SK-N-SH (cell line): Measurements from ENCODE around the gene PPDPF. TPM values are rescaled to one million over a fixed set of nuclear protein-coding genes. Genes with fewer than 3 reads are reported as not detected.
"Not testable (repeated sequence)": the region's sequence is repeated elsewhere in the genome, so short reads cannot be mapped to it uniquely, and the experiment has no call there.

ENCODE experiments used
- CTCF ChIA-PET: fragments of 300-600, 350-600 bp; formaldehyde crosslinking; extraction: SDS; loops from one replicate; lab custom pipeline; 2021; lab: Yijun Ruan, JAX
- POLR2A ChIA-PET: fragments of 350-600 bp; sonication (Branson Sonifier 250); formaldehyde crosslinking; extraction: SDS; loops from one replicate; lab custom pipeline; 2020; ENCODE audit warnings: antibody characterized with exemption, inconsistent platforms; lab: Yijun Ruan, JAX
- DNase-seq: peaks from one replicate; pipeline ENCODE4 v3.0.0; 2012
- H2AFZ ChIP-seq: fragments of 200-600 bp; sonication (generic); 2 replicates; pipeline ENCODE4 v1.8.1; 2016; ENCODE audit warnings: antibody characterized with exemption, mild to moderate bottlenecking, low read depth
- H3F3A ChIP-seq: fragments of 200-600 bp; sonication (generic); replicated peaks from 2 replicates; pipeline ENCODE3; 2016; ENCODE audit warnings: antibody characterized with exemption, mild to moderate bottlenecking; ENCODE audit not compliant: insufficient read depth
- H3K27ac ChIP-seq, 2 experiments: fragments of 200-500 bp in 1 of 2; fragments of 200-600 bp in 1 of 2; sonication (Bioruptor generic) in 1 of 2; sonication (generic), shearing (Covaris generic) in 1 of 2; 2 replicates each; pipeline versions ENCODE4 v1.5.1 to v1.6.1; 2014 to 2016; ENCODE audit warnings: low read depth in 2 of 2, inconsistent platforms in 1 of 2, low read length in 1 of 2, mild to moderate bottlenecking in 1 of 2, mixed read lengths in 1 of 2
- H3K27me3 ChIP-seq: fragments of 200-600 bp; sonication (generic), shearing (Covaris generic); 2 replicates; pipeline ENCODE4 v1.6.1; 2016; ENCODE audit warnings: mixed run types; ENCODE audit not compliant: insufficient read depth
- H3K36me3 ChIP-seq, 2 experiments: fragments of 200-500 bp in 1 of 2; fragments of 200-600 bp in 1 of 2; sonication (Bioruptor generic) in 1 of 2; sonication (generic) in 1 of 2; replicated peaks in 1 of 2; 2 replicates each; pipeline versions ENCODE3 to v1.5.1; 2014 to 2016; ENCODE audit warnings: low read length in 1 of 2, mild to moderate bottlenecking in 1 of 2; ENCODE audit not compliant: insufficient read depth in 2 of 2, control insufficient read depth in 1 of 2
- H3K4me1 ChIP-seq, 2 experiments: fragments of 200-500 bp in 1 of 2; fragments of 200-600 bp in 1 of 2; sonication (Bioruptor generic) in 1 of 2; sonication (generic), shearing (Covaris generic) in 1 of 2; 2 replicates each; pipeline versions ENCODE4 v1.5.1 to v1.6.1; 2014 to 2016; ENCODE audit warnings: low read depth in 1 of 2, low read length in 1 of 2, mixed run types in 1 of 2; ENCODE audit not compliant: insufficient read depth in 2 of 2, control insufficient read depth in 1 of 2
- H3K4me2 ChIP-seq: fragments of 200-600 bp; sonication (generic), shearing (Covaris generic); 2 replicates; pipeline ENCODE4 v1.6.1; 2017; ENCODE audit warnings: mixed run types
- H3K4me3 ChIP-seq, 2 experiments: fragments of 200-500 bp in 1 of 2; fragments of 200-600 bp in 1 of 2; sonication (Bioruptor generic) in 1 of 2; sonication (generic), shearing (Covaris generic) in 1 of 2; 2 replicates each; pipeline versions ENCODE4 v1.5.1 to v1.8.1; 2014 to 2016; ENCODE audit warnings: low read depth in 2 of 2, inconsistent platforms in 1 of 2, low read length in 1 of 2, mild to moderate bottlenecking in 1 of 2, mixed read lengths in 1 of 2, moderate library complexity in 1 of 2
- H3K79me2 ChIP-seq: fragments of 200-600 bp; sonication (generic); 2 replicates; pipeline ENCODE4 v1.8.1; 2017; ENCODE audit warnings: mild to moderate bottlenecking; ENCODE audit not compliant: insufficient read depth
- H3K9ac ChIP-seq: fragments of 200-600 bp; sonication (generic); 2 replicates; pipeline ENCODE4 v1.6.1; 2017; ENCODE audit warnings: mixed run types
- H3K9me2 ChIP-seq: fragments of 200-600 bp; sonication (generic); 2 replicates; pipeline ENCODE4 v1.6.1; 2017; ENCODE audit warnings: mixed run types
- H3K9me3 ChIP-seq: fragments of 200-600 bp; sonication (generic); 2 replicates; pipeline ENCODE4 v1.6.1; 2017; ENCODE audit warnings: mixed run types, mild to moderate bottlenecking, moderate library complexity
- H4K20me1 ChIP-seq: fragments of 200-600 bp; sonication (generic); 2 replicates; pipeline ENCODE4 v1.6.1; 2017; ENCODE audit warnings: mild to moderate bottlenecking, mixed run types; ENCODE audit not compliant: insufficient read depth
- ELF1 ChIP-seq: IDR thresholded peaks from 2 replicates; pipeline ENCODE4 v1.4.0; 2012
- IRF3 ChIP-seq: fragments of 150-350 bp; IDR thresholded peaks from 2 replicates; pipeline ENCODE4 v1.6.1; 2016; ENCODE audit warnings: mild to moderate bottlenecking, low read depth, low read length
- NRF1 ChIP-seq: IDR thresholded peaks from 2 replicates; pipeline ENCODE4 v1.6.1; 2012; ENCODE audit warnings: low read depth, mild to moderate bottlenecking, low read length
- POLR2AphosphoS5 ChIP-seq: IDR thresholded peaks from 2 replicates; pipeline ENCODE4 v1.6.1; 2012; ENCODE audit warnings: low read depth, low read length
- RAD21 ChIP-seq: IDR thresholded peaks from 2 replicates; pipeline ENCODE4 v1.6.1; 2012; ENCODE audit warnings: mild to moderate bottlenecking, low read length
- RCOR1 ChIP-seq: fragments of 150-350 bp; IDR thresholded peaks from 2 replicates; pipeline ENCODE4 v1.6.1; 2017; ENCODE audit warnings: antibody characterized with exemption, low read length
- RFX5 ChIP-seq: IDR thresholded peaks from 2 replicates; pipeline ENCODE4 v1.6.1; 2012; ENCODE audit warnings: mild to moderate bottlenecking, improper control_type of control experiment, low read length
- TAF1 ChIP-seq: IDR thresholded peaks from 2 replicates; pipeline ENCODE4 v1.6.1; 2012; ENCODE audit warnings: low read depth, mild to moderate bottlenecking, low read length, moderate library complexity, borderline replicate concordance
- TCF12 ChIP-seq: IDR thresholded peaks from 2 replicates; pipeline ENCODE4 v1.4.0; 2012
- TEAD4 ChIP-seq: IDR thresholded peaks from 2 replicates; pipeline ENCODE4 v1.4.0; 2012; ENCODE audit warnings: mild to moderate bottlenecking, borderline replicate concordance; ENCODE audit not compliant: insufficient read depth
- USF1 ChIP-seq: IDR thresholded peaks from 2 replicates; pipeline ENCODE4 v1.4.0; 2012; ENCODE audit warnings: low read depth, borderline replicate concordance
- YY1 ChIP-seq: IDR thresholded peaks from 2 replicates; pipeline ENCODE4 v1.4.0; 2012; ENCODE audit warnings: low read depth, mild to moderate bottlenecking
- ZBTB33 ChIP-seq: IDR thresholded peaks from 2 replicates; pipeline ENCODE4 v1.4.0; 2012; ENCODE audit warnings: low read depth, borderline replicate concordance
- WGBS: methylation state at CpG from one replicate; pipeline ENCODE4 v1.1.6; 2017; ENCODE audit warnings: low lambda C conversion rate; 5-methylcytosine and 5-hydroxymethylcytosine counted together
- polyA plus RNA-seq, 3 experiments: library from polyadenylated mRNA; depleted of rRNA; stranded (reverse); fragments of >200 nt; gene quantifications; 2 replicates each; pipeline ENCODE4 v1.2.3, GENCODE V29; 2012

PPDPF gene
- polyA plus RNA-seq, 1 of the 3 experiments (the other 2 are of a cell fraction): 71.4 TPM

- POLR2A ChIA-PET, H3K9me2 ChIP-seq, DNase-seq, H3K27me3 ChIP-seq, H3K4me3 ChIP-seq, H3K27ac ChIP-seq, H3F3A ChIP-seq, H3K4me1 ChIP-seq, H3K9ac ChIP-seq, H3K79me2 ChIP-seq, H3K4me2 ChIP-seq, CTCF ChIA-PET, H4K20me1 ChIP-seq, H3K9me3 ChIP-seq, H2AFZ ChIP-seq: not testable (repeated sequence)
- WGBS: 91% methylated on average over 29 of the region's 31 CpGs
- H3K36me3 ChIP-seq: peaks cover 0 to 25% of the 10 kb centered on the region in 2 experiments
Observed at GRCh38 chr20:63559485-63560332, 39.1 kb downstream of the PPDPF start.

DNA sequence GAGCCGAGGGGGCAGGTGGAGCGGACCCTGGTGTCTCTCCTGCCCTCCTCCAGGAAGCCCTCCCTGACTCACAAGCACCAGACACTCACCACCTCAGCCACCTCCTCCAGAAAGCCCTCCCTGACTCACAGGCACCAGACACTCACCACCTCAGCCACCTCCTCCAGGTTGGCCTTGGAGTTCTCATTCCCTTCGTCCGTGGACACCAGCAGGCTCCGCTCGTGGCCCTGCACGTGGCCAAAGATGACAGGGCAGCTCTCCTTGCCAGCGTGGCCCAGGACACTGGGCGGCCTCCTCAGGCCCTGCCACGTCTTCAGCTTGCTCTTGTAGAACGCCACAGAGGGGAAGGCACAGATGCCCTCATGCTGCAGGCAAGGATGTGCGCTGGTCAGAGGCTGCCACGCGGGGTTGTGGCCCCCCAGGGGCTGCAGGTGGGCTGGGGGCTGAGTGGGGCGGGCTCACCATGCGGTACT is 39.8 kb downstream of the PPDPF start:
- Histone ChIP-seq H3K9ac (no peak overlapping the region), H3K9me3 (no peaks in the 10 kb centered on the region), H2AFZ (no peak overlapping the region), H3K27me3 (no peaks in the 10 kb centered on the region), H4K20me1 (no peaks in the 10 kb centered on the region), H3K79me2 (no peaks in the 10 kb centered on the region), H3F3A (no peaks in the 10 kb centered on the region), H3K27ac (no peak overlapping the region), H3K4me3 (no peak overlapping the region), H3K9me2 (no peaks in the 10 kb centered on the region), H3K36me3 (peaks cover 0 to 25% of the 10 kb centered on the region in 2 experiments), H3K4me1 (no peaks in the 10 kb centered on the region; a peak in 1 of 4 replicates), H3K4me2 (no peak overlapping the region)
- no peak for DNase-seq
- TF ChIP-seq RFX5 (no peak), RCOR1 (no peak), NRF1 (no peak), POLR2AphosphoS5 (no peak)
- WGBS: 88% methylated on average over 3 of the region's 16 CpGs
- ChIA-PET CTCF (no interaction called here), POLR2A (interaction anchor here (0.6 kb wide), 1 partner anchor 53 kb away, joined by 6 read pairs; no protein-coding TSS in a partner anchor)

GRCh38 chr20:63560856-63561609 is 40.5 kb downstream of the PPDPF start:
- H3K9me2 ChIP-seq: no peaks in the 10 kb centered on the region
- no peaks in the 10 kb centered on the region for H3K27me3 ChIP-seq
- no peak overlapping the region for H3K4me3 ChIP-seq
- no peak overlapping the region for H3K9ac ChIP-seq
- no peak overlapping the region for H3K4me2 ChIP-seq
- H3K4me1 ChIP-seq: no peaks in the 10 kb centered on the region
- H3K79me2 ChIP-seq: no peaks in the 10 kb centered on the region
- H3K9me3 ChIP-seq: no peaks in the 10 kb centered on the region
- H4K20me1 ChIP-seq: no peaks in the 10 kb centered on the region
- no peak for DNase-seq
- ChIA-PET CTCF (interaction anchor here (2.2 to 2.5 kb wide), 2 partner anchors 23 to 214 kb away, joined by 5 to 10 read pairs; partner anchors contain the start of gene PTK6), POLR2A (interaction anchor here (0.6 kb wide), 1 partner anchor 54 kb away, joined by 6 read pairs; no protein-coding TSS in a partner anchor)
- no peak overlapping the region for H3K27ac ChIP-seq
- TF ChIP-seq YY1 (no peak), TAF1 (no peak), RAD21 (no peak), USF1 (no peak), IRF3 (no peak), TCF12 (no peak), ELF1 (no peak), TEAD4 (no peak), ZBTB33 (no peak)
- WGBS: 89% methylated on average over 5 of the region's 26 CpGs
- no peaks in the 10 kb centered on the region for H3F3A ChIP-seq
- H3K36me3 ChIP-seq: peaks cover 0 to 30% of the 10 kb centered on the region in 2 experiments
- no peak overlapping the region for H2AFZ ChIP-seq
